GM12892 (cell line): ENCODE measurements around the gene TRIM14. TPM values are rescaled to one million over a fixed set of nuclear protein-coding genes. Genes with fewer than 3 reads are reported as not detected.

ENCODE experiments used
- DNase-seq: peaks from one replicate; pipeline ENCODE4 v3.0.0; 2011; ENCODE audit not compliant: insufficient read length
- FAIRE-seq: peaks from 2 replicates; lab custom pipeline; 2011; peaks lifted over from hg19 to GRCh38; lab: Jason Lieb, UNC
- POLR2A ChIP-seq: IDR thresholded peaks from 2 replicates; pipeline ENCODE4 v1.6.1; 2011; ENCODE audit warnings: low read depth, low read length, control low read depth
- POLR2AphosphoS5 ChIP-seq: IDR thresholded peaks from 2 replicates; pipeline ENCODE4 v1.6.1; 2011; ENCODE audit warnings: low read depth, low read length, control low read depth
- TAF1 ChIP-seq: IDR thresholded peaks from 2 replicates; pipeline ENCODE4 v1.6.1; 2011; ENCODE audit warnings: low read depth, mild to moderate bottlenecking, control low read depth, low read length, borderline replicate concordance
- polyA plus RNA-seq: library from polyadenylated mRNA; unstranded; fragments of >200 nt; gene quantifications from one replicate; pipeline ENCODE4 v1.2.1, GENCODE V29; 2012; ENCODE audit warnings: missing spikeins, inconsistent platforms; ENCODE audit not compliant: missing spikeins

The TRIM14 gene, protein sequence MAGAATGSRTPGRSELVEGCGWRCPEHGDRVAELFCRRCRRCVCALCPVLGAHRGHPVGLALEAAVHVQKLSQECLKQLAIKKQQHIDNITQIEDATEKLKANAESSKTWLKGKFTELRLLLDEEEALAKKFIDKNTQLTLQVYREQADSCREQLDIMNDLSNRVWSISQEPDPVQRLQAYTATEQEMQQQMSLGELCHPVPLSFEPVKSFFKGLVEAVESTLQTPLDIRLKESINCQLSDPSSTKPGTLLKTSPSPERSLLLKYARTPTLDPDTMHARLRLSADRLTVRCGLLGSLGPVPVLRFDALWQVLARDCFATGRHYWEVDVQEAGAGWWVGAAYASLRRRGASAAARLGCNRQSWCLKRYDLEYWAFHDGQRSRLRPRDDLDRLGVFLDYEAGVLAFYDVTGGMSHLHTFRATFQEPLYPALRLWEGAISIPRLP
- 20.8 TPM for polyA plus RNA-seq

DNA sequence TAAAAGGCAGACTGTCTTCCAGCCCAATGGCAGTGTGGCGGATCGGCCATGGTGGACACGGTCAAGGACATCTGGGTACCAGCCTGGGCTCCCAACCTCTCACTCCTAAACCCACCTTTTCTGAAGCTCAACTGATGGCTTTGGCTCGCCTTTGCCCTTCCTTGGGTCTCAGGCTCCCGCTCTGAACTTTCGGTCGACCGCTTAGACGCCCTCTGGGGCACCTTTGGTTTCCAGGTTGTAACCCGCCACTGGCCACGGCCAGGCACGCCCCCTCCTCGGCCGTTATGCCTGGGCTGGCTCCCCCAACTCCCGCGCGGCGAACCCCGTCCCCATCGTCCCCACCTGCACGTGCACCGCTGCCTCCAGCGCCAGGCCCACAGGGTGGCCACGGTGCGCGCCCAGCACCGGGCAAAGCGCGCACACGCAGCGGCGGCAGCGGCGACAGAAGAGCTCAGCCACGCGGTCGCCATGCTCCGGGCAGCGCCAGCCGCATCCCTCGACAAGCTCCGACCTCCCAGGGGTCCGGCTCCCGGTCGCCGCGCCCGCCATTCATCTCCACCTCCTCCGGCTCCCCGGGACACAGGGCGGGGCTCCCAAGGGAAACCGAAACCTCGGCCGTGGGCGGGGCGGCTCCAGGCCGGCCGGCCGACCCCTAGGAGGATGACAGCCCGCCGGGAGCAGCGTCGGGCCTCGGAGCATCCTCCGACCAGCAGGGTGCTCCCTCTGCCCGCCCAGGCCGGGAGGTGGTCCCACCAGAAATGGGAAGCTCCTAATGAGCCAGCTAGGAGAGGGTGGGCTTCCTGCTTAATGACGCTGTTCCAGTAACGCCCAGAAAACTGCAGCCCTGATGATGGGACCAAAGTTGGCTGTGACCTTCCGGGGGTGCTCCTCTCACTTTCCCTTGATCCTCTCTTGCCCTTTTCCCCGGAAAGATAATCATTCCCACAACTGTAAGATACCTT, at the start of gene TRIM14:
TRIM14 (minus strand) TSS at position 583 of the 962 bp plus-strand sequence; CDS start at position 549, 34 bp downstream.
- TF ChIP-seq TAF1 (peak; percentile 40; the same call in 1 of the 2 replicates), POLR2A (peak; percentile 57; the same call in 1 of the 2 replicates), POLR2AphosphoS5 (0 out of 2 replicates have a peak, but pooled peaks have one; percentile 23)
- DNase-seq (peak; percentile 75), FAIRE-seq (peak; percentile 78)

DNA sequence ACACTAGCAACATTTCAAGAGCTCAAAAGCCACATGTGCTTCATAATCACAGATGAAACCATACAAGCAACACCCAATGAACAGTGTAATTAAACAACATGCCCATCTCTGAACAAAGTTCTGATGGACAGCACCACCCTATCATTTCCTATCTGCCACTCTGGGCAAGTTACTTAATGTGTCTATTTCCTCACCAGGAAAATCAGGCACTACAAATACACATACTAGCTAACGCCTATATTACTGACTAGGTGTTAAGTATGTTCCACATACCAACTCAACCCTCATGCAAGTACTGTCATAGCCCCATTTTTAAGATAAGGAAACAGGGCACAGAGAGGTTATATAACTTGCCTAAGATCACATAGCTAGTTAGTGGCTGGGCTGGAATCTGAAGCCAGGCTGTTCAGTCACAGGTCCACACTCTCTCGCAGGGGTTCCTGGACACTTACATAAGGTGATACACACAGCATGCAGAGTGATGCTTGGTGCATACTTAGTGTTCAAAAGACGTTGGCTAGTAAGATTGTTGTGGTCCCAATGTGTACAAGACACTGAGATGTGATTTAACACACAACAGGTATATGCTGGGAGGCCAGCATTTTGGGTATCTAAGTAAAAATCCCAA, 49.2 kb upstream of the TRIM14 start:
- no peak for TF ChIP-seq POLR2A
- no peak; the same call in 1 of the 2 replicates for TF ChIP-seq POLR2AphosphoS5
- TF ChIP-seq TAF1, result no peak

DNA sequence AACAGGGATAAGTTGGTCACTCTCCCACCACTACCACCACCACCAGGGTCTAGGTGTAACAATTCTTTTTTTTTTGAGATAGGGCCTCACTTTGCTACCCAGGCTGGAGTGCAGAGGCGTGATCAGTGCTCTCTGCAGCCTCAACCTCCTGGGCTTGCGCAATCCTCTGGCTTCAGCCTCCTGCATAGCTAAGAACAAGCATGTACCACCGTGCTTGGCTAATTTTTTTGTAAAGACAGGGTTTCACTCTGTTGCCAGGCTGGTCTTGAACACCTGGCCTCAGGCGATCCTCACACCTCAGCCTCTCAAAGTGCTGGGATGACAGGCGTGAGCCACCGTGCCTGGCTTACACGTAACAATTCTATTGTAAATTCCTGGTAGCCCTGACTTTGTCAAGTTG, 45.9 kb upstream of the TRIM14 start:
- no peak for FAIRE-seq
- no peak for DNase-seq
- TF ChIP-seq POLR2A (no peak), POLR2AphosphoS5 (no peak), TAF1 (no peak)

More for the DNA sequence above, 49.2 kb upstream of the TRIM14 start:
- DNase-seq (no peak), FAIRE-seq (peak; percentile 71)

DNA sequence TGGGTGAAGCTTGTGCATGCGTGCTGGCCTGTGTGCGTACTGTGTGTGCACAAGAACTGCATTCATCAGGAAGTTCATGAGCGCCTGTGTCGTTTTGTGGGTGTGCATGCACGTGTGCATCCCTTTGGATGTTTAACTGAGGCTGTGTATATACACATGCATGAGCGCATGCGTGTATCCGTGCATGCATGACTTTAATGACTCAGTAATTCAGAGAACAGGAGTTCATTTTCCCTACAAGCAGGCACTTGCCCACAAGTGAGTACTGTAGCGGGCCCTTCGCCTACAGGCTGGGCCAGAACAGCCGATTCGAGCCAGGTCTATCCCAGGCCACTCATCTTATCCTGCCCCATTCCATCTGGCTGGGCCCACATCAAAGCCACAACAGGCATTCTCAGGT, 43.6 kb upstream of the TRIM14 start:
- FAIRE-seq (no peak), DNase-seq (no peak)
- TF ChIP-seq POLR2AphosphoS5 (no peak), TAF1 (no peak), POLR2A (no peak)

DNA sequence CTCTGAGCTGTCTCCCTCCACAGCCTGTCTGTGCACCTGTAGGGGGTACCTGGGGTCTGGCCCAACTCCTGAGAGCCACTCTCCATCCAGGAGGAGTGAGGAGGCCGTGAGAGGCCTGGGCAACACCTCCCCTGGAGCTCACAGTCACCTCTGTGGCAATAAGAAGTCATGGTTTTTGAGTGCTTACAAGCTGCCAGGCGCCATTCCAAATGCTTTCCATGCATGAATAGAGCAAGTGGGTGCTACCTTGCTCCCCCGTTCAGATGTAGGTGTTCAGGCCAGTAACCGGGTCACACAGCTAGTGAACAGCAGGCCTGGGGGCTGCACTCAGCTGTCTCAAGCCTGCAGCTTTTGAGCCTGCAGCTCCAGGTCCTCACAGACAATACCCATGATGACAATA, 42.8 kb upstream of the TRIM14 start:
- TF ChIP-seq POLR2A, result no peak
- no peak for TF ChIP-seq TAF1
- TF ChIP-seq POLR2AphosphoS5, result no peak

DNA sequence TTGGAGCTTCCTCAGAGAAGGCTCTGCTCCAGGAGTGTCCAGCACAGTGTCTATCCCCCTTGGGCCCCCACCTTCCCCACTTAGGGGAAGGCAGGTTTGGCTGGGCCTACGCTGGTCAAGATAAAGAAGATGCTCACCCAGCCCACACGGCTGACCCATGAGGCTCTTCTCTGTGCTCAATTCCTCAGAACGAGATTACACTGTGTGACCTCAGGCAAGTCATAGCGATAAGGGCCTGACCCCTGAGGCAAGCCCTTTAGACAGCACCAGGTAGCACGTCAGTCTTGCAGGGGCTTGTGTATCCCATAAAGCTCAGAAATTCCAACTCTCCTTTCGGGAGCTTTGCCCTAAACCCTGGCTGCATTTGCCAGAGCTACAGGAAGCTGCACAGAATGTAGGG, 40.8 kb upstream of the TRIM14 start:
- FAIRE-seq, result no peak
- no peak for TF ChIP-seq POLR2A
- TF ChIP-seq TAF1, result no peak
- no peak for TF ChIP-seq POLR2AphosphoS5

More for the DNA sequence above, 42.8 kb upstream of the TRIM14 start:
- no peak for FAIRE-seq
- DNase-seq, result no peak

DNA sequence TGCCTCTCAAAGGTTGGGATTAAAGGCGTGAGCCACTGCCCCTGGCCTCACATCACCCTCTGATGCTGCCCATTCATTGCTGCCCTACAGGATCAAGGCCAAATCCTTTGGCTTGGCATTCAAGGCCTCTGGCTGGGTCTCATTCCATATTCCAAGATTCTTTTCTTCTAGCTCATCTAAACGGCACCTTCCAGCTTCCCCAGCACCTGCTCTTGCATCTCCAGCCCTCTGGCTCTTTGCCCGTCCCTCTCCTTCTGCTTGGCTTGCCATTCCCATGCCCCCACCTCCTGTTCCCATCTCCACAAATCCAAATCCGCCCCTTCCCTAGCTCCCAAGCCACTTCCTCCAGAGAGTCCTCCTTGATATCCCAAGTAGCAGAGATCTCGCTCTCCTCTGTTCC, 40.3 kb upstream of the TRIM14 start:
- DNase-seq (no peak), FAIRE-seq (no peak)
- TF ChIP-seq TAF1 (no peak), POLR2AphosphoS5 (no peak), POLR2A (no peak)

More for the DNA sequence above, 40.8 kb upstream of the TRIM14 start:
- no peak for DNase-seq

DNA sequence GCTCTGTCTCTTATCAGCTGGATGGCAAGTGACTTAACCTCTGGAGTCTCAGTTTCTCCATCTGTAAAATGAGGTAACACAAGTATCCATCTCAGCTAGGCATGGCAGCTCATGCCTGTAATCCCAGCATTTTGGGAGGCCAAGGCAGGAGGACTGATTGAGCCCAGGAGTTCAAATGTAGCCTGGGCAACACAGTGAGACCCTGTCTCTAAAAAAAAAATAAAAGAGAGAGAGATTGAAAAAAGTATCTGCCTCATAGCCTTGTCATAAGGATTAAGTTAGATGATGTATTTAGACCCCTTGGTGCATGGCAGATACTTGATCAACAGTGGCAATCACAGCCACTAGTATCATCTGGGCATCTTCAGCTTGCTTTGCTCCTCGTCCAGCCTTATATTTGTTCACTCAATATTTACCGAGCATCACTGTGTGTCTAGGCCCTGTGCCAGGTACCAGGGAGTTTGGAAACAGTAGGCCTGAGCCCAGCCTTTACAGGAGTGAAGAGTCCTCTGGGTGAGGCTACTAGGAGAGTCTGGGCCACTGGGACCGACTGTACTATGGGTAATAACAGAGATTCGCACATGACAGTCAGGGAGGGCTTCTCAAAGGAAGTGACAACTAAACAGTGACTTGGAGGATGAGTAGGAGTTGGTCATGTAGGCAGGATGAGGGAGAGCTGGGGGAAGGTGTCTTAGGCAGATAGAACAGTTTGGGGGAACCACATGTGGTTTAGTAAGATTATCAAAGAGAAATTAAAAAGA, 39.2 kb upstream of the TRIM14 start:
- FAIRE-seq (no peak), DNase-seq (no peak)
- TF ChIP-seq TAF1 (no peak), POLR2AphosphoS5 (no peak), POLR2A (no peak)

DNA sequence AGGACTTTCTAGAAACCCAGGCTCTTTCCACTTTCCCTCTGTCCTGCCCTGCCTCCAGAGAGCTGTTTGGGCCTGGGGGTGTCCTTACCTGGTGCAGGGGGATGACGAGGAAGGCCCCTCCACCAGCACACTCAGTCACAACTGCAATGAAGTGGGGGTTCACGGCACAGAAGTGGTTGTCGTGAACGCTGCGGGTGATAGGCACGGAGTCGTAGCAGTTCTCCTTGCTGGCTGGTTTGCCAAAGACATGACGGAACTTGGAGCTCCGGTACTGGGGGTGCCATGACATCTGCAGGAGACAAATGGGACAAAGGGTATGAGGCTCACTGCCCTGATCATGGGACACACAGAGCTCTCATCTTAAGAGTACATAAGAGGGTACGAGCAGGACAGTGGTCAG, 38.4 kb upstream of the TRIM14 start:
- no peak for FAIRE-seq
- no peak for TF ChIP-seq POLR2AphosphoS5
- TF ChIP-seq TAF1, result no peak
- TF ChIP-seq POLR2A, result no peak
- no peak for DNase-seq

DNA sequence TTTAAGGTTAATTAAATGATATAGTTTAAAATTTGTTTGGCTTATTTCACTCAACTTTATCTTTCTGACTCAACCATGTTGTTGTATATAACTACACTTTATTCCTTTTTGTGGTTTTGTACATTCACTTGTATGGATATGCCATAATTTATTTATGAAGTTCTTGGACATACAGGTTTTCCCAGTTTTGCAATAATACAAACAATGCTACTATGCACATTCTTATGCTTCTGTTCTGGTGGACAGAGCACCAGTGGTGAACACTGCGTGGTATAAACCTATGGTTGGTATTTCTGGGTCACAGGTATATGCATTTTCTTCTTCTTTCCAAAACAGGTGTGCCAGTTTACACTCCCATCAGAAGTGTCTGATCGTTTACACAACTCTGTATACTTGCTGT, 35.7 kb upstream of the TRIM14 start:
- no peak for TF ChIP-seq POLR2AphosphoS5
- no peak for TF ChIP-seq POLR2A
- no peak for TF ChIP-seq TAF1
- no peak for FAIRE-seq
- DNase-seq, result no peak
